ENCODE data around the gene XXYLT1.

XXYLT1 gene

GRCh38 chr3:195164573-195165264, 106.2 kb downstream of the XXYLT1 start:
- DNase-seq, result no peak

- no peak for DNase-seq
These were observed 107.0 kb downstream of the XXYLT1 start for GRCh38 chr3:195163719-195164572.

- DNase-seq, result no peak
These were observed 108.1 kb downstream of the XXYLT1 start for GRCh38 chr3:195162816-195163215.

- no peak for DNase-seq
These were observed 108.8 kb downstream of the XXYLT1 start for GRCh38 chr3:195162033-195162669.

GRCh38 chr3:195160908-195161434, 110.0 kb downstream of the XXYLT1 start:
- no peak for DNase-seq

GRCh38 chr3:195160257-195160898, 110.6 kb downstream of the XXYLT1 start:
- no peak for DNase-seq

- DNase-seq, result no peak
These were observed 111.2 kb downstream of the XXYLT1 start for GRCh38 chr3:195159814-195160165.

- no peak for DNase-seq
These were observed 111.7 kb downstream of the XXYLT1 start for GRCh38 chr3:195159117-195159813.

GRCh38 chr3:195156286-195156890, 114.6 kb downstream of the XXYLT1 start:
- no peak for DNase-seq

GRCh38 chr3:195155570-195156241, 115.3 kb downstream of the XXYLT1 start:
- no peak for DNase-seq

GRCh38 chr3:195154793-195155535, 116.0 kb downstream of the XXYLT1 start:
- no peak for DNase-seq

GRCh38 chr3:195154111-195154791, 116.7 kb downstream of the XXYLT1 start:
- DNase-seq, result no peak

- DNase-seq, result no peak
These were observed 117.3 kb downstream of the XXYLT1 start for GRCh38 chr3:195153653-195154052.

- DNase-seq, result no peak
These were observed 117.8 kb downstream of the XXYLT1 start for GRCh38 chr3:195153130-195153529.

GRCh38 chr3:195151866-195152541, 119.0 kb downstream of the XXYLT1 start:
- no peak for DNase-seq

- no peak for DNase-seq
These were observed 119.6 kb downstream of the XXYLT1 start for GRCh38 chr3:195151402-195151801.

- no peak for DNase-seq
These were observed 120.5 kb downstream of the XXYLT1 start for GRCh38 chr3:195150181-195151118.
